HCT116 (cell line): ENCODE data around the gene MICAL3. TPM values are rescaled to one million over a fixed set of nuclear protein-coding genes. Genes with fewer than 3 reads are reported as not detected.

Experiments used
- ATAC-seq: fragments of 200-7000 bp; cut with Tn5 transposase; 2 replicates; pipeline ENCODE4 v1.9.1; 2020; ENCODE audit warnings: mild to moderate bottlenecking, moderate library complexity
- BruUV-seq: library from RNA; stranded (reverse); fragments of 400-500 nt; replicated peaks from 2 replicates; lab custom pipeline; 2021; lab: Mats Ljungman, UMichigan
- CTCF ChIA-PET: fragments of 300-600 bp; sonication (Branson Sonifier 250); formaldehyde crosslinking; loops from one replicate; lab custom pipeline; 2021; ENCODE audit warnings: antibody characterized with exemption; lab: Charles Lee
- POLR2A ChIA-PET: fragments of 300-600, 350-600 bp; sonication (Branson Sonifier 250); formaldehyde crosslinking; loops from one replicate; lab custom pipeline; 2021; ENCODE audit warnings: antibody characterized with exemption; lab: Charles Lee
- RAD21 ChIA-PET, 2 experiments: fragments of 300-600 bp; sonication (Branson Sonifier 250); formaldehyde crosslinking; loops; one replicate each; lab custom pipeline; 2023; ENCODE audit warnings: low total read pairs in 2 of 2; ENCODE audit not compliant: uncharacterized antibody in 2 of 2, unreplicated experiment in 2 of 2, low non-redundant PET in 1 of 2; lab: Charles Lee
- DNase-seq: peaks from one replicate; pipeline ENCODE4 v3.0.0-alpha.2; 2010; ENCODE audit warnings: low read depth, low spot score
- H2AFZ ChIP-seq: fragments of 200-600 bp; shearing (Covaris generic), sonication (generic); 2 replicates; pipeline ENCODE4 v1.6.1; 2017; ENCODE audit warnings: low read depth, mixed run types, mixed read lengths, antibody characterized with exemption, low read length; ENCODE audit not compliant: poor library complexity, severe bottlenecking
- H3K27ac ChIP-seq: 2 replicates; pipeline ENCODE4 v1.5.1; 2012; ENCODE audit warnings: low read depth, low read length
- H3K27me3 ChIP-seq: fragments of 200-600 bp; sonication (generic); 2 replicates; pipeline ENCODE4 v1.6.1; 2016; ENCODE audit warnings: mixed run types, low read length, mixed read lengths; ENCODE audit not compliant: insufficient read depth
- H3K36me3 ChIP-seq, 2 experiments: fragments of 200-500 bp in 1 of 2; fragments of 200-600 bp in 1 of 2; sonication (Bioruptor generic) in 1 of 2; sonication (generic) in 1 of 2; 2 replicates each; pipeline versions ENCODE4 v1.5.1 to v1.6.1; 2014 to 2016; ENCODE audit warnings: low read length in 2 of 2, inconsistent platforms in 1 of 2, mixed read lengths in 1 of 2, mixed run types in 1 of 2; ENCODE audit not compliant: insufficient read depth in 2 of 2, control insufficient read depth in 1 of 2
- H3K4me1 ChIP-seq, 2 experiments: fragments of 200-600 bp in 1 of 2; sonication (generic) in 1 of 2; 2 replicates each; pipeline versions ENCODE4 v1.5.1 to v1.6.1; 2012 to 2017; ENCODE audit warnings: low read length in 2 of 2, inconsistent platforms in 1 of 2, mild to moderate bottlenecking in 1 of 2, mixed read lengths in 1 of 2, mixed run types in 1 of 2, moderate library complexity in 1 of 2; ENCODE audit not compliant: insufficient read depth in 2 of 2, control insufficient read depth in 1 of 2
- H3K4me2 ChIP-seq: fragments of 200-600 bp; sonication (generic); 2 replicates; pipeline ENCODE4 v1.6.1; 2017; ENCODE audit warnings: mixed run types, low read length, mixed read lengths
- H3K4me3 ChIP-seq, 2 experiments: fragments of 200-600 bp in 1 of 2; sonication (generic) in 1 of 2; replicated peaks in 1 of 2; 2 replicates each; pipeline ENCODE4 v1.5.1; 2011 to 2016; ENCODE audit warnings: low read length in 2 of 2, control low read depth in 1 of 2, low read depth in 1 of 2, mild to moderate bottlenecking in 1 of 2, mixed read lengths in 1 of 2, mixed run types in 1 of 2
- H3K79me2 ChIP-seq: fragments of 200-600 bp; sonication (generic); 2 replicates; pipeline ENCODE4 v1.6.1; 2017; ENCODE audit warnings: mild to moderate bottlenecking, mixed run types, low read length, moderate library complexity, mixed read lengths; ENCODE audit not compliant: insufficient read depth
- H3K9ac ChIP-seq: fragments of 200-600 bp; sonication (generic); 2 replicates; pipeline ENCODE4 v1.6.1; 2016; ENCODE audit warnings: low read length, mixed read lengths
- H3K9me2 ChIP-seq: fragments of 200-600 bp; sonication (generic), shearing (Covaris generic); 2 replicates; pipeline ENCODE4 v1.6.1; 2017; ENCODE audit warnings: mixed run types, mild to moderate bottlenecking, moderate library complexity; ENCODE audit not compliant: insufficient read depth
- H3K9me3 ChIP-seq, 2 experiments: fragments of 200-500 bp in 1 of 2; fragments of 200-600 bp in 1 of 2; sonication (Bioruptor generic) in 1 of 2; sonication (generic) in 1 of 2; 2 replicates each; pipeline ENCODE4 v1.6.1; 2014 to 2017; ENCODE audit warnings: low read length in 2 of 2, mixed read lengths in 2 of 2, inconsistent platforms in 1 of 2, low read depth in 1 of 2, mild to moderate bottlenecking in 1 of 2, mixed run types in 1 of 2, moderate library complexity in 1 of 2; ENCODE audit not compliant: control insufficient read depth in 1 of 2, insufficient read depth in 1 of 2
- H4K20me1 ChIP-seq: fragments of 200-600 bp; sonication (generic), shearing (Covaris generic); 2 replicates; pipeline ENCODE4 v1.6.1; 2017; ENCODE audit warnings: mixed run types, mild to moderate bottlenecking, moderate library complexity; ENCODE audit not compliant: insufficient read depth
- EZH2phosphoT487 ChIP-seq: fragments of 200-600 bp; IDR thresholded peaks from 2 replicates; pipeline ENCODE4 v1.6.1; 2018; ENCODE audit warnings: antibody characterized with exemption, borderline replicate concordance
- FOSL1 ChIP-seq: IDR thresholded peaks from 2 replicates; pipeline ENCODE4 v1.6.1; 2012; ENCODE audit warnings: low read depth
- POLR2A ChIP-seq: IDR thresholded peaks from 2 replicates; pipeline ENCODE4 v1.7.0; 2011; ENCODE audit warnings: borderline replicate concordance; ENCODE audit not compliant: insufficient read depth, insufficient read length; ENCODE audit errors: extremely low read depth
- POLR2AphosphoS5 ChIP-seq: IDR thresholded peaks from 2 replicates; pipeline ENCODE4 v1.6.1; 2011; ENCODE audit warnings: mild to moderate bottlenecking, low read depth, low read length, moderate library complexity
- RAD21 ChIP-seq: IDR thresholded peaks from 2 replicates; pipeline ENCODE4 v1.6.1; 2012; ENCODE audit warnings: low read depth, mild to moderate bottlenecking
- SRF ChIP-seq: IDR thresholded peaks from 2 replicates; pipeline ENCODE4 v1.6.1; 2012; ENCODE audit warnings: low read depth
- YY1 ChIP-seq: IDR thresholded peaks from 2 replicates; pipeline ENCODE4 v1.6.1; 2011; ENCODE audit warnings: low read length, low read depth, moderate library complexity, mild to moderate bottlenecking; ENCODE audit not compliant: insufficient replicate concordance; ENCODE audit errors: extremely low read depth
- ZBTB33 ChIP-seq: IDR thresholded peaks from 2 replicates; pipeline ENCODE4 v1.6.1; 2011; ENCODE audit warnings: mild to moderate bottlenecking, low read length, moderate library complexity; ENCODE audit not compliant: insufficient replicate concordance; ENCODE audit errors: extremely low read depth
- intact Hi-C: fragments of 100-400 bp; cut with micrococcal nuclease; formaldehyde crosslinking; loops from 2 replicates; pipeline ENCODE4 v1.10.0; 2022
- total RNA-seq: library from RNA; stranded (reverse); gene quantifications from one replicate; pipeline ENCODE4 v1.2.1, GENCODE V29; 2021; ENCODE audit not compliant: unreplicated experiment

Gene MICAL3
- total RNA-seq, 1 experiment from 2014 or later = 30.8 TPM

GRCh38 chr22:17749605-17750395 is 274.6 kb downstream of the MICAL3 start (continued):
- no peak for TF ChIP-seq SRF

- ATAC-seq (no peak), DNase-seq (no peak)
- no peak overlapping the region for H3K27ac ChIP-seq
- ChIA-PET POLR2A (no interaction called here), CTCF (no interaction called here), RAD21 (no interaction called here)
- no peak overlapping the region for H3K9ac ChIP-seq
- H3K27me3 ChIP-seq = no peaks in the 10 kb centered on the region
- peaks cover 7% of the 10 kb centered on the region; the same call in 1 of the 2 replicates for H3K79me2 ChIP-seq
- no peak for TF ChIP-seq EZH2phosphoT487
- no peak for TF ChIP-seq YY1
- no peak for TF ChIP-seq POLR2A
- TF ChIP-seq ZBTB33 = no peak
- TF ChIP-seq POLR2AphosphoS5 = no peak
- no peak for TF ChIP-seq FOSL1
- TF ChIP-seq RAD21 = no peak
- intact Hi-C loops = no loop called here
- no peaks in the 10 kb centered on the region for H3K9me3 ChIP-seq
- no peak overlapping the region for H2AFZ ChIP-seq
- no peaks in the 10 kb centered on the region; a peak in 1 of 4 replicates for H3K36me3 ChIP-seq
- H3K9me2 ChIP-seq = no peaks in the 10 kb centered on the region
- BruUV-seq = no TSS peak
- no peak overlapping the region for H3K4me3 ChIP-seq
- H4K20me1 ChIP-seq = no peaks in the 10 kb centered on the region
- no peak overlapping the region for H3K4me2 ChIP-seq
- H3K4me1 ChIP-seq = peaks cover 0 to 6% of the 10 kb centered on the region in 2 experiments; a peak in 1 of 4 replicates
Measured at GRCh38 chr22:17748555-17749353, 275.6 kb downstream of the MICAL3 start.
